Endothelial cell of umbilical vein (primary cell): ENCODE results near the gene COBLL1. TPM values are rescaled to one million over a fixed set of nuclear protein-coding genes. Genes with fewer than 3 reads are reported as not detected.

ENCODE experiments used
- BruUV-seq: library from RNA; stranded (reverse); fragments of 400-500 nt; replicated peaks from 2 replicates; lab custom pipeline; 2021; lab: Mats Ljungman, UMichigan
- CTCF ChIA-PET: fragments of 300-600, 350-600 bp; sonication (Branson Sonifier 250); formaldehyde crosslinking; loops from one replicate; lab custom pipeline; 2021; ENCODE audit warnings: antibody characterized with exemption, inconsistent platforms; lab: Charles Lee
- POLR2A ChIA-PET: fragments of 300-600, 350-600 bp; sonication (Branson Sonifier 250); formaldehyde crosslinking; loops from one replicate; lab custom pipeline; 2021; ENCODE audit warnings: antibody characterized with exemption, inconsistent platforms; lab: Charles Lee
- DNase-seq: peaks from one replicate; pipeline ENCODE4 v3.0.0-alpha.2; 2011; ENCODE audit warnings: low read depth, low spot score
- FAIRE-seq: peaks from 2 replicates; lab custom pipeline; 2011; peaks lifted over from hg19 to GRCh38; lab: Jason Lieb, UNC
- H2AFZ ChIP-seq: 2 replicates; pipeline ENCODE4 v1.6.0; 2012; ENCODE audit warnings: low read depth, low read length, control low read depth, inconsistent platforms
- H3K27ac ChIP-seq: 2 replicates; pipeline ENCODE4 v1.5.1; 2011; ENCODE audit warnings: low read depth, mild to moderate bottlenecking, control low read depth, low read length, moderate library complexity; ENCODE audit not compliant: insufficient read depth
- H3K27me3 ChIP-seq, 2 experiments: 2 replicates each; pipeline versions ENCODE4 v1.6.0 to v1.6.1; 2011; ENCODE audit warnings: low read length in 2 of 2, mixed read lengths in 1 of 2; ENCODE audit not compliant: control insufficient read depth in 2 of 2, insufficient read depth in 2 of 2
- H3K36me3 ChIP-seq, 2 experiments: 2 replicates in 1 of 2; 3 replicates in 1 of 2; pipeline ENCODE4 v1.5.1; 2011; ENCODE audit warnings: low read length in 2 of 2, mild to moderate bottlenecking in 1 of 2, moderate library complexity in 1 of 2; ENCODE audit not compliant: control insufficient read depth in 2 of 2, insufficient read depth in 2 of 2; ENCODE audit errors: extremely low read depth in 1 of 2
- H3K4me1 ChIP-seq: 3 replicates; pipeline ENCODE4 v1.5.1; 2011; ENCODE audit warnings: mild to moderate bottlenecking, low read length; ENCODE audit not compliant: control insufficient read depth, insufficient read depth; ENCODE audit errors: extremely low read depth
- H3K4me2 ChIP-seq: 2 replicates; pipeline ENCODE4 v1.6.1; 2011; ENCODE audit warnings: low read length, control low read depth, mixed read lengths; ENCODE audit not compliant: insufficient read depth
- H3K4me3 ChIP-seq, 3 experiments: fragments of 200-600 bp in 1 of 3; sonication (generic), shearing (Covaris generic) in 1 of 3; replicated peaks in 1 of 3; 2 replicates each; pipeline ENCODE4 v1.5.1; 2011 to 2016; ENCODE audit warnings: control low read depth in 3 of 3, low read length in 3 of 3, mild to moderate bottlenecking in 2 of 3, inconsistent platforms in 1 of 3, low read depth in 1 of 3, moderate library complexity in 1 of 3; ENCODE audit not compliant: insufficient read depth in 1 of 3
- H3K79me2 ChIP-seq: 2 replicates; pipeline ENCODE4 v1.6.0; 2012; ENCODE audit warnings: low read length, inconsistent platforms; ENCODE audit not compliant: control insufficient read depth, insufficient read depth
- H3K9ac ChIP-seq: replicated peaks from 2 replicates; pipeline ENCODE3; 2011; ENCODE audit warnings: low read length, control low read depth; ENCODE audit not compliant: insufficient read depth; ENCODE audit errors: extremely low read depth
- H3K9me1 ChIP-seq: replicated peaks from 3 replicates; pipeline ENCODE4 v1.6.0; 2011; ENCODE audit warnings: mild to moderate bottlenecking, low read length; ENCODE audit not compliant: control insufficient read depth, insufficient read depth; ENCODE audit errors: extremely low read depth
- H3K9me3 ChIP-seq: replicated peaks from 2 replicates; pipeline ENCODE4 v1.5.1; 2012; ENCODE audit warnings: low read length, inconsistent platforms; ENCODE audit not compliant: control insufficient read depth, insufficient read depth
- H4K20me1 ChIP-seq: replicated peaks from 2 replicates; pipeline ENCODE3; 2011; ENCODE audit warnings: mild to moderate bottlenecking, low read length; ENCODE audit not compliant: control insufficient read depth, insufficient read depth; ENCODE audit errors: extremely low read depth
- EZH2 ChIP-seq: IDR thresholded peaks from 2 replicates; pipeline ENCODE4 v1.6.1; 2012; ENCODE audit warnings: borderline replicate concordance, low read depth, mild to moderate bottlenecking, moderate library complexity, low read length, inconsistent platforms; ENCODE audit not compliant: severe bottlenecking
- FOS ChIP-seq: IDR thresholded peaks from 2 replicates; pipeline ENCODE4 v1.6.1; 2011; ENCODE audit warnings: mild to moderate bottlenecking, low read length, moderate library complexity, borderline replicate concordance; ENCODE audit not compliant: insufficient read depth
- GATA2 ChIP-seq: IDR thresholded peaks from 2 replicates; pipeline ENCODE4 v1.7.0; 2011; ENCODE audit warnings: low read depth, mild to moderate bottlenecking, moderate library complexity, mixed read lengths, low read length; ENCODE audit not compliant: insufficient read length, insufficient read depth
- JUN ChIP-seq: IDR thresholded peaks from 2 replicates; pipeline ENCODE4 v1.6.1; 2011; ENCODE audit warnings: borderline replicate concordance, low read depth; ENCODE audit not compliant: insufficient read length, insufficient read depth
- MYC ChIP-seq: IDR thresholded peaks from one replicate; pipeline ENCODE4 v1.6.1; 2011; ENCODE audit warnings: mild to moderate bottlenecking, low read depth, low read length
- POLR2A ChIP-seq: IDR thresholded peaks from 2 replicates; pipeline ENCODE4 v1.6.1; 2012; ENCODE audit warnings: low read depth, mild to moderate bottlenecking, control low read depth, low read length
- POLR2AphosphoS5 ChIP-seq: IDR thresholded peaks from 2 replicates; pipeline ENCODE4 v1.6.1; 2012; ENCODE audit warnings: low read depth, mild to moderate bottlenecking, control low read depth, low read length, moderate library complexity; ENCODE audit not compliant: insufficient read depth
- dilution Hi-C: fragments of 300-500 bp; cut with MboI; formaldehyde crosslinking; loops from one replicate; pipeline ENCODE4 v1.15.0; 2019; ENCODE audit warnings: low sequenced_read_pairs; ENCODE audit not compliant: extremely low pct_ligation_motif_present
- intact Hi-C: fragments of 100-400 bp; cut with micrococcal nuclease; formaldehyde crosslinking; loops from one replicate; pipeline ENCODE4 v1.10.0; 2022
- polyA plus RNA-seq, 4 experiments: library from polyadenylated mRNA; depleted of rRNA in 3 of 4; stranded (reverse) in 3 of 4; unstranded in 1 of 4; fragments of >200 nt; gene quantifications; 2 replicates each; pipeline versions ENCODE4 v1.2.1 to v1.2.3, GENCODE V29; 2011 to 2012; ENCODE audit warnings: missing spikeins in 1 of 4
- total RNA-seq: library from RNA; stranded (reverse); gene quantifications from 2 replicates; pipeline ENCODE4 v1.2.3, GENCODE V29; 2021
- TF ChIP-seq, protein P1 (sequence below): IDR thresholded peaks from 2 replicates; pipeline ENCODE4 v1.6.1; 2011; ENCODE audit not compliant: insufficient read depth, insufficient read length
- TF ChIP-seq, protein P2 (sequence below), 2 donors: IDR thresholded peaks; 1 replicate in 1 of 2; 2 replicates in 1 of 2; pipeline ENCODE4 v1.5.1; 2011; ENCODE audit warnings: low read length in 2 of 2, mild to moderate bottlenecking in 2 of 2, moderate library complexity in 2 of 2, control low read depth in 1 of 2, inconsistent platforms in 1 of 2, low read depth in 1 of 2; ENCODE audit not compliant: insufficient read depth in 1 of 2; ENCODE audit errors: extremely low read depth in 1 of 2

Gene COBLL1
- total and polyA plus RNA-seq, 2 donors (not counting 3 experiments of a cell fraction or from before 2014, with no cell fraction given), result 9.1 to 38.4 TPM

DNA sequence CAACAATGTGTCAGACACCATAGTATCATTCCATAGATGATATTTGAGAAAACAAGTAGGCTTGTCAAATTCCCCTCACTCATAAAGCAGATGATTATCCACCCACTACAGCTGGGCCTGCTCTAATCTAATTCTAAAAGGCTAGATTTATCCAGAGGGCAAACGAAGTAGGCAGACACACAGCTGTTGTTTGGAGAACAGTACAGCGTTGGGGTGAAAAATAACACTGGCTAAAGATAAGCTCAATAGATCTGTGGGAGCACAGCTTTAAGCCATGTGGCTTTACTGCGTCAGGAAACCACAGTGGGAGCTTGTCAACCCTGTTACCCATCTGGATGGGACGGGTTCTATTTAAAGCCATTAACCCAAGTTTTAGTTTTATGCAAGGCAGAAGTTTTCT, 48.9 kb upstream of the COBLL1 start:
- no peaks in the 10 kb centered on the region for H3K27me3 ChIP-seq
- H3K36me3 ChIP-seq, result no peaks in the 10 kb centered on the region
- intact Hi-C loops (no loop called here), dilution Hi-C loops (no loop called here)
- POLR2A ChIA-PET, result no interaction called here
- BruUV-seq, result no TSS peak
- no peak overlapping the region for H3K4me3 ChIP-seq
- no peaks in the 10 kb centered on the region for H3K9me1 ChIP-seq
- CTCF ChIA-PET, result interaction anchor here (1.1 to 2.4 kb wide), 5 partner anchors 8 to 152 kb away, joined by 3 to 11 read pairs (median 8); partner anchors contain the start of gene COBLL1
- H4K20me1 ChIP-seq, result no peaks in the 10 kb centered on the region
- H3K27ac ChIP-seq, result no peak overlapping the region
- H3K9me3 ChIP-seq, result no peaks in the 10 kb centered on the region
- H3K9ac ChIP-seq, result no peak overlapping the region
- H3K4me1 ChIP-seq, result no peaks in the 10 kb centered on the region
- no peak overlapping the region for H2AFZ ChIP-seq
- FAIRE-seq (no peak), DNase-seq (no peak)
- H3K4me2 ChIP-seq, result no peak overlapping the region
- TF ChIP-seq POLR2AphosphoS5 (no peak), JUN (no peak), MYC (no peak), EZH2 (no peak), GATA2 (no peak), POLR2A (no peak), FOS (no peak)
- TF ChIP-seq, protein P1, sequence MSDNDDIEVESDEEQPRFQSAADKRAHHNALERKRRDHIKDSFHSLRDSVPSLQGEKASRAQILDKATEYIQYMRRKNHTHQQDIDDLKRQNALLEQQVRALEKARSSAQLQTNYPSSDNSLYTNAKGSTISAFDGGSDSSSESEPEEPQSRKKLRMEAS, result no peak
- TF ChIP-seq, protein P2, sequence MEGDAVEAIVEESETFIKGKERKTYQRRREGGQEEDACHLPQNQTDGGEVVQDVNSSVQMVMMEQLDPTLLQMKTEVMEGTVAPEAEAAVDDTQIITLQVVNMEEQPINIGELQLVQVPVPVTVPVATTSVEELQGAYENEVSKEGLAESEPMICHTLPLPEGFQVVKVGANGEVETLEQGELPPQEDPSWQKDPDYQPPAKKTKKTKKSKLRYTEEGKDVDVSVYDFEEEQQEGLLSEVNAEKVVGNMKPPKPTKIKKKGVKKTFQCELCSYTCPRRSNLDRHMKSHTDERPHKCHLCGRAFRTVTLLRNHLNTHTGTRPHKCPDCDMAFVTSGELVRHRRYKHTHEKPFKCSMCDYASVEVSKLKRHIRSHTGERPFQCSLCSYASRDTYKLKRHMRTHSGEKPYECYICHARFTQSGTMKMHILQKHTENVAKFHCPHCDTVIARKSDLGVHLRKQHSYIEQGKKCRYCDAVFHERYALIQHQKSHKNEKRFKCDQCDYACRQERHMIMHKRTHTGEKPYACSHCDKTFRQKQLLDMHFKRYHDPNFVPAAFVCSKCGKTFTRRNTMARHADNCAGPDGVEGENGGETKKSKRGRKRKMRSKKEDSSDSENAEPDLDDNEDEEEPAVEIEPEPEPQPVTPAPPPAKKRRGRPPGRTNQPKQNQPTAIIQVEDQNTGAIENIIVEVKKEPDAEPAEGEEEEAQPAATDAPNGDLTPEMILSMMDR (IDR thresholded peaks at IDR 0.05; ENCODE audit: extremely low read depth in 1 of 2, insufficient read depth in 1 of 2, low read depth in 1 of 2, low read length in 2 of 2), result no peak
- no peaks in the 10 kb centered on the region for H3K79me2 ChIP-seq
